ENCODE measurements around the gene ZNF292. TPM values are rescaled to one million over a fixed set of nuclear protein-coding genes. Genes with fewer than 3 reads are reported as not detected.

ZNF292 gene
- polyA plus RNA-seq, 1 of the 3 experiments (the other 2 are of a cell fraction): 3.2 TPM

DNA sequence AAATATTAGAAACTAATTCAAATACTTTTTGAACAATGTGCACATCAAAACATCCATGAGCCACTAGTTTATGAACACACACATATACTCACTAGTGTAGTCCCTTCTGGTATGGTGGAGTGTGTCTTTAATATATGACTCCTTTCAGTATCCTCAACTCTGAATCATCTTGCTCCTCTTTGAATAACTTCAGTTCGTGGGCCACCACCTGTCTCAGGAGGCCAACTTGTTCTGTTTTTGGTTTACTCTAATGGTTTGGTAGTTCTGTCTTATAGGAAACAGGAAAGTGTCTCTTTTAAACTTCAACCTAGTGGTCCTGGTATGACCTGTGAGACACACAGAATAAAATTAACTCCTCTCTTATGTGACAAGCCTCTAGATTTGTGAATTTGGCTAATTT is 55.6 kb downstream of the ZNF292 start:
- peaks cover 8 to 34% of the 10 kb centered on the region in 2 experiments for H3K36me3 ChIP-seq (replicated peaks in 1 of 2; ENCODE audit: control insufficient read depth in 1 of 2, insufficient read depth in 2 of 2, low read length in 1 of 2)
- CTCF ChIA-PET: no interaction called here
- WGBS (ENCODE audit: low lambda C conversion rate): 87% methylated on average over 1 of the region's 1 CpG

More for the DNA sequence above, 55.6 kb downstream of the ZNF292 start:
- Histone ChIP-seq H4K20me1 (ENCODE audit: insufficient read depth) (peaks cover 85% of the 10 kb centered on the region), H3K79me2 (ENCODE audit: insufficient read depth) (peaks cover 88% of the 10 kb centered on the region), H3K27ac (ENCODE audit: low read depth in 2 of 2, low read length in 1 of 2) (no peak overlapping the region), H2AFZ (ENCODE audit: low read depth) (no peak overlapping the region), H3K4me3 (ENCODE audit: low read depth in 2 of 2, low read length in 1 of 2) (no peak overlapping the region), H3F3A (replicated peaks; ENCODE audit: insufficient read depth) (peaks cover 4% of the 10 kb centered on the region), H3K4me2 (no peak overlapping the region), H3K9ac (no peak overlapping the region), H3K27me3 (ENCODE audit: insufficient read depth) (no peaks in the 10 kb centered on the region), H3K9me3 (no peaks in the 10 kb centered on the region), H3K9me2 (no peaks in the 10 kb centered on the region), H3K4me1 (ENCODE audit: control insufficient read depth in 1 of 2, insufficient read depth in 2 of 2, low read depth in 1 of 2, low read length in 1 of 2) (peaks cover 0 to 6% of the 10 kb centered on the region in 2 experiments; a peak in 2 of 4 replicates)
- no peak for DNase-seq
- TF ChIP-seq MAX (IDR thresholded peaks at IDR 0.05; ENCODE audit: low read depth) (no peak), TCF12 (IDR thresholded peaks at IDR 0.05) (no peak), RXRA (IDR thresholded peaks at IDR 0.05; ENCODE audit: borderline replicate concordance, low read depth) (no peak), SIN3A (IDR thresholded peaks at IDR 0.05; ENCODE audit: borderline replicate concordance, low read depth, low read length) (no peak), CHD2 (IDR thresholded peaks at IDR 0.05; ENCODE audit: low read length, partially characterized antibody) (no peak), USF2 (IDR thresholded peaks at IDR 0.05; ENCODE audit: borderline replicate concordance, low read depth, low read length) (no peak), IRF3 (IDR thresholded peaks at IDR 0.05; ENCODE audit: low read depth, low read length) (no peak), GABPA (IDR thresholded peaks at IDR 0.05; ENCODE audit: low read depth) (no peak), RAD21 (IDR thresholded peaks at IDR 0.05; ENCODE audit: low read length) (no peak), MEF2A (IDR thresholded peaks at IDR 0.05; ENCODE audit: borderline replicate concordance, low read depth) (no peak), FOXM1 (IDR thresholded peaks at IDR 0.05; ENCODE audit: low read depth) (no peak), TAF1 (IDR thresholded peaks at IDR 0.05; ENCODE audit: borderline replicate concordance, low read depth, low read length) (no peak)
- TF ChIP-seq, protein P1, sequence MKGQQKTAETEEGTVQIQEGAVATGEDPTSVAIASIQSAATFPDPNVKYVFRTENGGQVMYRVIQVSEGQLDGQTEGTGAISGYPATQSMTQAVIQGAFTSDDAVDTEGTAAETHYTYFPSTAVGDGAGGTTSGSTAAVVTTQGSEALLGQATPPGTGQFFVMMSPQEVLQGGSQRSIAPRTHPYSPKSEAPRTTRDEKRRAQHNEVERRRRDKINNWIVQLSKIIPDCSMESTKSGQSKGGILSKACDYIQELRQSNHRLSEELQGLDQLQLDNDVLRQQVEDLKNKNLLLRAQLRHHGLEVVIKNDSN (IDR thresholded peaks at IDR 0.05; ENCODE audit: borderline replicate concordance, low read depth): no peak
- TF ChIP-seq, protein P2, sequence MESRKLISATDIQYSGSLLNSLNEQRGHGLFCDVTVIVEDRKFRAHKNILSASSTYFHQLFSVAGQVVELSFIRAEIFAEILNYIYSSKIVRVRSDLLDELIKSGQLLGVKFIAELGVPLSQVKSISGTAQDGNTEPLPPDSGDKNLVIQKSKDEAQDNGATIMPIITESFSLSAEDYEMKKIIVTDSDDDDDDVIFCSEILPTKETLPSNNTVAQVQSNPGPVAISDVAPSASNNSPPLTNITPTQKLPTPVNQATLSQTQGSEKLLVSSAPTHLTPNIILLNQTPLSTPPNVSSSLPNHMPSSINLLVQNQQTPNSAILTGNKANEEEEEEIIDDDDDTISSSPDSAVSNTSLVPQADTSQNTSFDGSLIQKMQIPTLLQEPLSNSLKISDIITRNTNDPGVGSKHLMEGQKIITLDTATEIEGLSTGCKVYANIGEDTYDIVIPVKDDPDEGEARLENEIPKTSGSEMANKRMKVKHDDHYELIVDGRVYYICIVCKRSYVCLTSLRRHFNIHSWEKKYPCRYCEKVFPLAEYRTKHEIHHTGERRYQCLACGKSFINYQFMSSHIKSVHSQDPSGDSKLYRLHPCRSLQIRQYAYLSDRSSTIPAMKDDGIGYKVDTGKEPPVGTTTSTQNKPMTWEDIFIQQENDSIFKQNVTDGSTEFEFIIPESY (IDR thresholded peaks at IDR 0.05; ENCODE audit: borderline replicate concordance, low read depth): no peak
- POLR2A ChIA-PET: no interaction called here

Data from SK-N-SH (cell line).